ENCODE data around the gene CEBPA.

DNA sequence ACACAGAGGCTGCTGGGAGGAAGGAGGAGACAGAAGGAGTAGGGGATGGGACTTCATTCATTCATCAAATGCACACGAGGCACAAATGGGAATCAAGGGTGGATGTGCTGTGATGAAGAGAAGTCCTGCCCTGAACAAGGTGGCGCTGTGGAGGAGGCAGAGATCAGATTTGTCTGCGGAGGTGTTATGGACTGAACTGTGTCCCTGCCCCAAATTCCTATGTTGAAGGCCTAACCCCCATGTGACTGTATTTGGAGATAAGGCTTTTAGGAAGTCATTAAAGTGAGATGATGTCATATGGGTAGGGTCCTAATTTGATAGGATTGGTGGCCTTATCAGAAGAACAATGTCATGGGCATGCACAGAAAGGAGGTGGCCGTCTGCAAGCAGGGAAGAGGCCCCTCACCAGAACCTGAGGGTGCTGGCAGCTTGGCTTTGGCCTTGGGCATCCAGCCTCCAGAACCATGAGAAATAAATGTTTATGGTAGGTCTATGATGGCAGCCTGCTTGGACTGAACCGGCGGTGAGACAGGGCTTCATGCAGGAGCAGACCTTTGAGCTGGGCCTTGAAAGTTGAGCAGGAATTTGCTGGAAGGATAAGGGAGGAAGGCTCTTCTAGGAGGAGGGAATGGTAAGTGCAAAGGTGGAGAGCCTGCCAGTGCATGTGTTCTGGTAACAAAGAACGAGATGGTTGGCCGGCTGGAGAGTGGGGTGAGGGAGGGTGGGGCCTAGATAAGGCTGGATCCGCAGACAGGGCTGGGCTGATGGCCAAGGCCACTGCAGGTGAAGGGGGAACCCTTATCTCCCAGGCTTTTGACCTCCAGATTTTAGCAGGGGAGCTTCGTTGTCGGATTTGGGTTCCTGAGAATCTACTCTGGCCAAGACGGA, 2.7 kb upstream of the CEBPA start:
- TF ChIP-seq EZH2 (IDR thresholded peaks at IDR 0.05; ENCODE audit: low read length) = no peak
- TF ChIP-seq, protein P1, sequence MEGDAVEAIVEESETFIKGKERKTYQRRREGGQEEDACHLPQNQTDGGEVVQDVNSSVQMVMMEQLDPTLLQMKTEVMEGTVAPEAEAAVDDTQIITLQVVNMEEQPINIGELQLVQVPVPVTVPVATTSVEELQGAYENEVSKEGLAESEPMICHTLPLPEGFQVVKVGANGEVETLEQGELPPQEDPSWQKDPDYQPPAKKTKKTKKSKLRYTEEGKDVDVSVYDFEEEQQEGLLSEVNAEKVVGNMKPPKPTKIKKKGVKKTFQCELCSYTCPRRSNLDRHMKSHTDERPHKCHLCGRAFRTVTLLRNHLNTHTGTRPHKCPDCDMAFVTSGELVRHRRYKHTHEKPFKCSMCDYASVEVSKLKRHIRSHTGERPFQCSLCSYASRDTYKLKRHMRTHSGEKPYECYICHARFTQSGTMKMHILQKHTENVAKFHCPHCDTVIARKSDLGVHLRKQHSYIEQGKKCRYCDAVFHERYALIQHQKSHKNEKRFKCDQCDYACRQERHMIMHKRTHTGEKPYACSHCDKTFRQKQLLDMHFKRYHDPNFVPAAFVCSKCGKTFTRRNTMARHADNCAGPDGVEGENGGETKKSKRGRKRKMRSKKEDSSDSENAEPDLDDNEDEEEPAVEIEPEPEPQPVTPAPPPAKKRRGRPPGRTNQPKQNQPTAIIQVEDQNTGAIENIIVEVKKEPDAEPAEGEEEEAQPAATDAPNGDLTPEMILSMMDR (optimal IDR thresholded peaks at IDR 0.05 in 1 of 3, IDR thresholded peaks at IDR 0.05 in 1 of 3, conservative IDR thresholded peaks at IDR 0.05 in 1 of 3; ENCODE audit: extremely low read depth in 1 of 3, insufficient read depth in 2 of 3, low read length in 3 of 3) = peak; percentile 26 to 70 (median 40)
